ENCODE measurements around the gene EIF1AD.

DNA sequence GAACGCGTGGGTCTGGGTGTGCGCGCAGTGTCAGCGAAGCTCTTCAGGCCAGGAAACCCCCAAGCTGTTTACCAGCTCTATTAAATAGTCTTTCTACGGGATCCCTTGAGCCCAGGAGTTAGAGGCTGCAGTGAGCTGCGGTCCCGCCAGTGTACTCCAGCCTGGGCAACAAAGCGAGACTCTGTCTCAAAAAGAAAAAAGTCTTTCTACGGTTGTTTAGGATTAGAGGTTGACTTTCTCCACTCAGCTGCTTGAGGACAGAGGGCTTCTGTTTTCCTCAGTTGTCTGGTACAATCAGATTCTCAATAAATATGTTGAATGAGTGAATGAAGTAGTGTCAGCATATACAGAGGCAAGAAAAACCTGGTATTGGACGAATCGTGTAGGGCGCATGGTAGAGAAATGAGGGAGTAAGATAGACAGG is 39.8 kb downstream of the EIF1AD start:
- no peak for TF ChIP-seq POLR2AphosphoS5 (IDR thresholded peaks at IDR 0.05)
- TF ChIP-seq, protein P1, sequence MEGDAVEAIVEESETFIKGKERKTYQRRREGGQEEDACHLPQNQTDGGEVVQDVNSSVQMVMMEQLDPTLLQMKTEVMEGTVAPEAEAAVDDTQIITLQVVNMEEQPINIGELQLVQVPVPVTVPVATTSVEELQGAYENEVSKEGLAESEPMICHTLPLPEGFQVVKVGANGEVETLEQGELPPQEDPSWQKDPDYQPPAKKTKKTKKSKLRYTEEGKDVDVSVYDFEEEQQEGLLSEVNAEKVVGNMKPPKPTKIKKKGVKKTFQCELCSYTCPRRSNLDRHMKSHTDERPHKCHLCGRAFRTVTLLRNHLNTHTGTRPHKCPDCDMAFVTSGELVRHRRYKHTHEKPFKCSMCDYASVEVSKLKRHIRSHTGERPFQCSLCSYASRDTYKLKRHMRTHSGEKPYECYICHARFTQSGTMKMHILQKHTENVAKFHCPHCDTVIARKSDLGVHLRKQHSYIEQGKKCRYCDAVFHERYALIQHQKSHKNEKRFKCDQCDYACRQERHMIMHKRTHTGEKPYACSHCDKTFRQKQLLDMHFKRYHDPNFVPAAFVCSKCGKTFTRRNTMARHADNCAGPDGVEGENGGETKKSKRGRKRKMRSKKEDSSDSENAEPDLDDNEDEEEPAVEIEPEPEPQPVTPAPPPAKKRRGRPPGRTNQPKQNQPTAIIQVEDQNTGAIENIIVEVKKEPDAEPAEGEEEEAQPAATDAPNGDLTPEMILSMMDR (IDR thresholded peaks at IDR 0.05), result no peak
- no peak for TF ChIP-seq EP300 (IDR thresholded peaks at IDR 0.05)
- no peak for TF ChIP-seq POLR2A (IDR thresholded peaks at IDR 0.05; ENCODE audit: low read depth)
